Stimulated activated CD4-positive, alpha-beta T cell treated with anti-CD3 and anti-CD28 coated beads, Interleukin-2, amount 100 ng/mL, for 48 hours (primary cell): ENCODE measurements around the gene ARHGAP22.
A peak's percentile ranks its signal among the peaks of the same experiment; 100 is the strongest.

ENCODE experiments used
- DNase-seq, 2 donors: peaks; one replicate each; pipeline ENCODE4 v3.0.0-alpha.2; 2020

Gene ARHGAP22

GRCh38 chr10:48526011-48526821, 78.7 kb downstream of the ARHGAP22 start:
- DNase-seq: no peak

DNA sequence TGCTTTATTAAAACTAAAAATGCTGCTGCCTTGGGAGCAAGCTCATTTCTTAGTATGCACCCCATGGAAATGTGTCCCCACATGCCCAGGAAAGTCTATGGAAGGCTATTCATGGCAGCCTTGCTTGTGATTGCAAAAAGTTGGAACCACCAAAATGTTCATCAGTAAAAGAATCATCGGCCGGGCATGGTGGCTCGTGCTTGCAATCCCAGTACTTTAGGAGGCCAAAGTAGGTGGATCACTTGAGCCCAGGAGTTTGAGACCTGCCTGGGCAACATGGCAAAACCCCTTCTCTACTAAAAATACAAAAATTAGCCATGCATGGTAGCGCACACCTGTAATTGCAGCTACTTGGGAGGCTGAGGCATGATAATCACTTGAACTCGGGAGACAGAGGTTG, 79.8 kb downstream of the ARHGAP22 start:
- DNase-seq: no peak

DNA sequence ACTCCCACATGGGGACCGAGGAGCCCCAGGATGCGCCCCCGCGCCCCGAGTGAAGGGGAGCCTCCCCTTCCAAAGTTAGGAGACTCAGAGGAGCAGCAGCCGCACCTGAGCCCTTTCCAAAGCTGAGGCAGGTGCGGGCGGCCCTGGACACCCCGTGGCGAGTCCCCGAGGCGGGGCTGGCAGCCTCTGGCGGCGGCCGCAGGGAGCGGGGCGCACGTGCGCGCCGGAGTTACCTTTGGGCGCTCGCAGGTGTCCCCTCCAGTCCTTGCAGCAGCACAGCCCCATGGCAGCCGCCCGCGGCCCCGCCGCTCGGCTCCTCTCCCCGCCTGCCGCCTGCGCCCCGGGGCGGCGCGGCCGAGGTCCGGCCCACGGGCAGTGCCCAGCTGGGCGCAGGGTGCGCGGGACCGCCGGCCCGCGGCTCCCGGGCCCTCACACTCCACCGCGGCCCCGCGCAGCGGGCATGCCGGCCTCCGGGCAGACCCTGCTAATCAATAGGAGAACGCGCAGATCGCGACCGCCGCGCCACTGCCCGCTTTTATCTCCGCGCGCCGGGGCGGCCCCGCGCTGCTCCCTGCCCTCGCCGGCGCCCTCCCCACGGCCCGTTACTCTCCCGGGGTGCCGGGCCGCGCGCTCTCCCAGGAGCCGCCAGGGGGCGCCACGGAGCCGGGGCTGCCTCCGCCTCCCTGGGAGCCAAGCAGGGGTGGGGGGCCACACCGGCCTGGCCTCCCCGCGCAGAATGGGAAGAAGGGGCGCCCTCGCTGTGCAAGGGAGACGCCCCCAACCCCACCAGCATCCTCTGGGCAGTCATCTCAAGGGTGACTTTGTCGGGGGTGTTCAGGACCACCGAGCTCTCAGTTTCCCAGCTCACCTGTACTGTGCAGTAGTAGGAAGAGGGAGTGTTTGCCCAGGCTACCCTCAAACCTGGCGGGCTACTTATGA, 80.8 kb downstream of the ARHGAP22 start:
- DNase-seq: peak; percentile 5 to 18

GRCh38 chr10:48523212-48523819, 81.6 kb downstream of the ARHGAP22 start:
- no peak for DNase-seq

DNA sequence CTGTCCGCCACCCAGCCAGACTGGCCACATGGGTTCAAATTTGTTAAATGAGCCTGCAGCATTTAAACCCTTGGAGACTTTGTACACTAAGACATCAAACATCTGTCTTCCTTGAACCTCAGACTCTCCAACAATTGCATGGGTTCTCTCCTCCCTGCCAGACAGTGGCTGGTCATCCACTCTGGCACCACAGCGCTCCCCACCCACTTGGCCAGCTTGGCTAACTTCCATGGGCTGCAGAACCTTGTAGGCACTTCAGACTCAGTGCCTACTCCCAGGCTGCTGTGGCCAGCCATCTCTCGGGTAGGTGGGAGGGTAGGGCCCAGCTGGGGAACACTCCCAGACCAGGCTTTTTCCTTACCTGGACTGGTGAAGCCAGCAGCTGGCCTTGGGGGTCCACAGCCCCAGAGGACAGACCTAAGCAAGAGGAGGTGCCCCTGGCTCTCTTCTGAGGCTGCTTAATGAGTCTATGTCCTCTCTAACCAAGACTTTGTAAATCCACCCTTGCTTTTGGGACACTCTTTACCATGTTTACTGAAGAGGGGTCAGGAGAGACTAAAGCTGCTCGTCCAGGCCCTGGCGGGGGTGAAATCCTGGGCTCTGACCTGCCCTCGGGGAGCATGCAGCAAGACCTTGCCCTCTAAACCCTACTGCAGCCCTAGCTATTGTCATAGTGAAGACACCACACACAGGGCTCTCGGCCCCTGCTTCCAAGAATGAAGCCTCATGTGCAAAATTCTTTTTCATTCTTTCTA, 82.7 kb downstream of the ARHGAP22 start:
- DNase-seq: no peak

DNA sequence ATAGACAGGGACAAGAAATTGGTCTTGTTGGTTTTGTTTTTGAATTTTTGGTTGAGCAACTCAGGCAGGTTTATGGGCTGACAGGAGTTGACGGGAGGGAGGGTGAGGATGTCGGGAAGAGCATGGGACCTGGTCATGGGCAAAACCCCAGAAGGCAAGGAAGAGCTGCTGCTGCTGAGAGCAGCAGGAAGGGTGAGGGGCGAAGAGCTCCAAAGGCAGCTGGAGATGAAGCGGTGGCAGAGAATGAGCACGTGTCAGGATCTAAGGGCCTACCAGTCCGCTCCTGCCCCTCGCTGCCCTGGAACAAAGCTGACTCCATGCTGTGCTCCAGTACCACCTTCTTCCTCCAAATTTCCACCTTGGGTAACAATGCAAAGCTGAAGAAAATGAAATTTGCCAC, 84.3 kb downstream of the ARHGAP22 start:
- no peak for DNase-seq

DNA sequence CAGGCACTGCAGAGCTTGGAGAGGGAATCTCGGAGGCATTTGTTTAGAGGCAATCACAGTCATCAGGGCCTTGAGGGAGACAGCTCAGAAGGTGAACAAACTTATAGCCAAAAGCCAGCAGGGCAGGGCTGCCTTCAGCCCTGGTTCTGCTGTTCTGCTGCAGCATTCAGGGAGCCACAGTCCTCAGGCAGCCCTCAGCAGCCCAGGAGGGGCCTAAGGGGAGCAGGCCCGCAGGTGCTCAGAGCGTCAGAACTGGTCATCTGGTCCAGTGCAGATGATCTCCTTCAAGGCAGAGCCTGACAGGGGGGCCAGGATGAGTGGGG, 84.7 kb downstream of the ARHGAP22 start:
- DNase-seq: no peak

DNA sequence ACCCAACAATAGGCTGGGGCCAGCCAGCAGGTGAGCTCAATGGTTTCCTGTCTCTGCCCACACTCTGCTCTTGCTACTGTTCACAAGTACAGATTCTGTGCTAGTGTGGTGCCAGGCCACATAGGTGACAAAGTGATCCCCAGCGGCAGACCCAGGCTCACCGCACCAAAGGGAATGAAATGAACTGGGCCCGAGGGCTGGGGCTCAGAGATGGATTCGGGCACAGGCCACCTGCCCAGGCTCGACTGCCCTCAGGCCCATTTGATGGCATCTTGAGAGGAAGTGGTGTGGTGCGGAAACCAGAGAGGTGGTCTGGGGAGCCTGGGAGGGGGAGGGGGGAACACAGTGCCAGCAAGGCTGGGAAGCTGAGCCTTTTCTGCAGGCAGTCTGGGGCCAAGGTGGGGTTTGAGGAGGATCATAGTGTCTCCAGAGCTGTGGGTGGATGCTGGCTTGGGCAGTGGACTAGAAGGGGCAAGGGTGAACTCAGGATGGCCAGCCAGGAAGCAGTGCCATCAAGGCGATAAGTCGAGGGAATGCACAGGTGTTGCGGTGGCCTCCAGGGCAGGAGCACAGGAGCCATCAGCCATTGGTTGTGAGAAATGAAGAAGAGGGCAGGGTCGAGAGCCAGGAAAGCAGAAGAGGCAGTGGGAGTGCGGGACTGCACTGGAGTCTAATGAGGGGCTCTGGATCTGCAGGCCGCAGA, 85.2 kb downstream of the ARHGAP22 start:
- DNase-seq: no peak

DNA sequence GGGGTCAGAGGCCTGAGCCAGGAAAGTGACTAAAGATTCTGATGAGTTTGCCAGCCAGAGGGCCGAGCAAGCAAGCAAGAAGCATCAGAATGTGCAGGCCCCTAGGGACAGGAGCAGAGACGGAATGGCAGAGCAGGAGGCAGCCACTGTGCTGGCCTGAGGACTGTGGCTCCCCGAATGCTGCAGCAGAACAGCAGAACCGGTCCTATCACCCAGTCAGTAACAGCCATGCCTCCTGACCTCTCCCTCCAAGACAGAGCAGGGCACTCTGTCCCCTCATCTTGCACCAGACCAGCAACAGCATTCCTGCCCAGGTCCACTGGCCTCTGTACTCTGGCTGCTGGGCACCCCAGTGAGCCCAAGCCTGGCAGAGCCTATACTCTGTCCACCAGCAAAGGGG, 85.9 kb downstream of the ARHGAP22 start:
- DNase-seq: no peak

DNA sequence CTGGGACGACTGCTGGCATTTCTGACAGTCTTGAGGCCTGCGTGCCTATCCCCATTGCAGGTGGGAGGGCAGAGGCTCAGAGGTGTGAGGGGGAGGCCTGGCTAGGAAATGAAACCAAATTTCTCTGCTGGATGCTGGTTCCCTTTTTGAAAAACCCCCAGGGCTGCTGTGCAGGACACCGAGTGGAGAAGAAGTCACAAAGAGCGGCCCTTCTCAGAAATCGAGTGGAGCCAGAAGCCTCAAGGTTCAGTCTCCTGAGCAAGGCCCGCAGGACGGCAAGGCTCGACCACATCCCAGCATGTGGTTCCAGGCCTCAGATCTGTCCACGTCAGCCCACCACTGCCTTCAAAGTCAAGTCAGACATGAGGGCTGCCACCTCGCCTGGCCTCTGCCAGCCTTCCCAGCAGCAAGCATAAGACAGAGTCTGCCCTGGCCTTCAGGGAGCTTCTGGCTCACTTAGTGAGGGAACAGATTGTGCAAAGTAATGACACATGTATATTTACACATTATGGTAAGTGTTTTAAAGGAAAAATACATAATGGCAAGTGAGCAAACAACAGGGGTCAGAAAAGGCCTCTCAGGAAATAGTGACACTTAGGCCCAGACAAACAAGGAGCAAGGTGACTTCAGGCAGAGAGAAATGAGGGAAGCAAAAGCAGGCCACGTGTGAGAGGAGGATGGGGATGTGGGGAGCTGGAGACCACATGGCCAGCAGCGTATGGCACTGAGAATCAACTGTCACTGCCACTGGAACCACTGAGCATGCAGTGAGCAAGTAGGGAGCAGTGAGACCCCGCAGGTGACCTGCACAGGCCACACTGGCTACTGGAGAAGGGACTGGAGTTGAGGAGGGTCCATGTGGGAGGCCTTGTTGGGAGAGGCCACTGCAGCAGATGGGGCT, 86.7 kb downstream of the ARHGAP22 start:
- no peak for DNase-seq

- DNase-seq: no peak
Observed at GRCh38 chr10:48517482-48517881, 87.4 kb downstream of the ARHGAP22 start.

DNA sequence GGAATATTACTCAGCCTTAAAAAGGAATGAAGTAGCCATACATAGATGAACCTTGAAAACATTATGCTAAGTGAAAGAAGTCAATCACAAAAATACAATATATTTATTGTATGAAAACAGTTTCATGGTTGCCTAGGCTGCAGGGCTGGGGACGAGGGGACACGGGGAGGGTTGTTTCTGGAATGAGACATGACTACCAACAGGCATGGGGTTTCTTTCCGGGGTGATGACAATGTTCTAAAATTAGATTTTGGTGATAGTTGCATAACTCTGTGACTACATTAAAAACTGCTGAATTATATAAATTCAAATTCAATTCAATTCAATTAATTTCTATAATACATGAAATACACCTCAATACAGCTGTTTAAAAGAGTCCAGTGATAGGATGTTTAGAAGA, 88.0 kb downstream of the ARHGAP22 start:
- DNase-seq: no peak

GRCh38 chr10:48514916-48515315, 90.0 kb downstream of the ARHGAP22 start:
- DNase-seq: no peak

- DNase-seq: no peak
Observed at GRCh38 chr10:48514255-48514654, 90.6 kb downstream of the ARHGAP22 start.

DNA sequence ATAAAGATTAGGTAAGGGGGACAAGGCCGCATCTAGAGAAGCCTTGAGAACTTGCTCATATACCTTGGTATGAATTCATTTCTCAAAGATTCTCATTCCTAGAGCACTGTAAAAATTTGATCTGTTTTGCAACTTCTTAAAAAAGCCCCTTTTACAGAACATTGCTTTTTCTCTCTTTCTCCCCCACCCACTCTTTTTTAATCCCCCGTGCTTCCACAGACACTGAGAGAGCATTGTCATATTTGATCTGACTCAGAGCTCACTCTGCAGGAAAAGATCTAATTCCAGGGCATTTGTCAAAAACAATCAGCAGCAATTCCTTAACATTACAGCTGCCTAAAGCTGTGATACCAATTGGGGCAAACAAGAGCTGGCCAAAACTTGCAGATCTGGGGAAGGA, 92.0 kb downstream of the ARHGAP22 start:
- DNase-seq: no peak

GRCh38 chr10:48511875-48512231, 93.0 kb downstream of the ARHGAP22 start:
- DNase-seq: no peak

DNA sequence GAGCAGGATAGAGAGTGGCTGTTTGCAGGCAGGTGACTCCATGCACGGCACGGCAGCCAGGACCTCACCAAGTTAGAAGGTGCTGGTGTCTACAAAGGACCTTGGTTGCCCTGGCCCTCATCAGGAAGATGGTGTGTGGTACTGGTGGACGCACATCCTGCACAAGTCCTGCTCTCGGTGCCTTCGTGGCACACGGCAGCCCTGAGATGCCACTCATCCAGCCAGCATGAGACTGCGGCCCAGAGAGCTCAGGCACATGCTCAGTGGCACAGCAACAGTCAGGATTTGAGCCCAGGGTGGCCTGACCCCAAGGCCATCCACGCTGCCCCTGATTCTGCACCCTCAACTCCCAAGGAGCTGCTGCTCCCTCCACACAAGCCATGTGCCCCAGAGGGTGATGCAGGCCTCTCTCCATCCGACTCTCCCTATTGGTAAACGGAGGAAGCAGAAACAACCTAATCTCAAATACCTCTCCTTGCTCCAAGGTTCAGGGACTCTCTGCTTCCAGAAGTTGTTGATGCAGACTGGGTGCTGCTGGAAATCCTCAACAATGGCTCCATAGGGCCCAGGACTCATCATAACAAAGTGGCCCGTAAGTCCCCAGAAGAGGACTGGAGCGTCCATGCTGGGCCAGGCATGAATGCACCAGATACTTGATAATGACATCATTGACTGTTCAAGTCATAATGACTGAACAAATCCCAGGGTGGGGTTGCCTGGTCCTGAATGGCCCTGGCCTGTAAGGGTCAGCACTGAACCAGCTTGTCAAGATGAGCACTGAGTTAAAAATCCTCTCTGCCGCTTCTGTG, 93.6 kb downstream of the ARHGAP22 start:
- DNase-seq: no peak

DNA sequence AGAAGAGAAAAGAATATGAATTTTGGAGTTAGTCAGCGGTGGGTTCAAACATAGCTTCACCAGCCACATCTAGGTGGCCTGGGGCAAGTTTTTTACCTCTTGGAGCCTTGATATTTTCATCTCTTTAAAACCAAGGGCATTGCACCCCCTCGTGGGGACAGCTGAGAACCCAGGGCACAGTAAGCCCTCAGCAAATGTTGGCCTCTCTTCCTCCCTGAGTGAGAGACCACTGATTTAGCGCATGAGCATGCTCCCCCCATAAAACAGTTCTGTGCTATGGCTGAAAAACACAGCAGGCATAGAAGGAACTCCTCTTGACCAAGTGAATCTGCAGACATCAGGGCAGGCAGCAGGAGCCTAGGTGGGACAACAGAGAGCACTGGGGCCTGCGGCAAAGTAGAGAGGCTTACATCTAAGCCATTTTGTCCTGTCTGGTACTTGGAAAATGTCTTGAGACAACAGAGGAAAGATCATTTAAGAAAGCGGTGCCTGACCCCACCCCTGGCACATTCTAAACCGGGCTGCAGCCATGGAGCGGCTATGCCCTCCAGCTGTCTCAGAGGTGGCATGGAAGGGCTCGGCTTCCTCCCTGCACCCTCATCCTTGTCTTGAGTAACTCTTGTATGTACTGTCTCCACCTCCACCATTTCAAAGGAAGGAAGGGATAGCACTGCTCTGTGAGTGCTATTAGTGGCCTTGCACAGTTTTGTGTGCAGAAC, 94.7 kb downstream of the ARHGAP22 start:
- no peak for DNase-seq
